HG02840 (cell line): Measurements from ENCODE around the gene PSENEN.

Experiments used
- ATAC-seq: cut with Tn5 transposase; IDR thresholded peaks from one replicate; pipeline ENCODE4 v1.9.1; 2021; ENCODE audit warnings: mild to moderate bottlenecking, moderate library complexity, moderate number of reproducible peaks; ENCODE audit not compliant: unreplicated experiment, low FRiP score

Gene PSENEN, protein sequence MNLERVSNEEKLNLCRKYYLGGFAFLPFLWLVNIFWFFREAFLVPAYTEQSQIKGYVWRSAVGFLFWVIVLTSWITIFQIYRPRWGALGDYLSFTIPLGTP

DNA sequence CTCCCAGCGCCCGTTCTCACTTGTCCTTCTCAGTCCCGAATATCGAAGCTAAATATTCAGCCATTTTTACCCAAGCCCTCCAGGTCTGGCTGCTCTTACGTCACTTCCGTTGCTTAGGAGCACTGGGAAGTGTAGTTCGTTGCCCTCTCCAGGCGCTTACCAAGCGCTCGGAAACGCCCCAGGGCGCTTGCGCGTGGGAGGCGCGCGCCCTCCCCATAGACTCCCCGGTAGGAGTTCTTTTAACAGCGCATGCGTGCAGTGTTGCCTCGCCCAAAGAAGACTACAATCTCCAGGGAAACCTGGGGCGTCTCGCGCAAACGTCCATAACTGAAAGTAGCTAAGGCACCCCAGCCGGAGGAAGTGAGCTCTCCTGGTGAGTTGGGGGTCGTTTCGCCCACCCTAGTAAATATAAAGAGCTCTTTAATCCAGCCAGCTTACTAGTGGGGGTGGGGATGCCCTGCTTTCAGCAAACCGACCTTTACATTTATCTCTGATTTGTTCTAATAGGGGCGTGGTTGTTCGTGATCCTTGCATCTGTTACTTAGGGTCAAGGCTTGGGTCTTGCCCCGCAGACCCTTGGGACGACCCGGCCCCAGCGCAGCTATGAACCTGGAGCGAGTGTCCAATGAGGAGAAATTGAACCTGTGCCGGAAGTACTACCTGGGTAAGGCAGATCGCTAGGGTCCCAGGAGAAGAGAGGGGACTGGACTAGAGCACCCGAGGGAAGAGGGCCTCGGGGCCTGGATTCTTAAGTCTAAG lies at the start of gene PSENEN, which contains the start of gene U2AF1L4:
Gene PSENEN (plus strand): TSS at position 324 of the 759 bp plus-strand sequence. CDS start 280 bp downstream, at position 604.
Gene U2AF1L4 (minus strand): TSS at position 91 of the 759 bp plus-strand sequence. CDS start 27 bp downstream, at position 64.
- ATAC-seq = peak; percentile 47

DNA sequence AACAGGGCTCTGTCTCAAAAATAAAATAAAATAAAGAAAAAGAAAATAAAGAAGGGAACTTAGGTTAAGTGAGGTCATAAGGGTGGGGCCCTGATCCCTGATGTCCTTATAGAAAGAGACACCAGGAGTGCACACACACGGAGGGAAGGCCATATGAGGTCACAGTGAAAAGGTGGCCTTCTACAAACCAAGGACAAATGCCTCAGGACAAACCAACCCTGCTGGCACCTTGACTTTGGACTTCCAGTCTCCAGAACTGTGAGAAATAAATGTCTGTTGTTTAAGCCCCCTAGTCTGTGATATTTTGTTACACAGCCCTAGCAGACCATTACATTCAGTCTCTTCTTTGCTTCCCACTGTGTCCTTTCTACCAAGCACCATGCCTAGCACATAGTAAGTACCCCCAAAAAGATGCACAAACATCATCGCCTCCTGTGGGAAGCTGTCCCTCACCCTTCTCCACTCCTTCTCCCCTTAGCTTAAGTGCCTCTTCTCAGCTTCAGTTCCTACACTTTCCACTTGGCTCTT lies 49.5 kb upstream of the PSENEN start:
- ATAC-seq = no peak

DNA sequence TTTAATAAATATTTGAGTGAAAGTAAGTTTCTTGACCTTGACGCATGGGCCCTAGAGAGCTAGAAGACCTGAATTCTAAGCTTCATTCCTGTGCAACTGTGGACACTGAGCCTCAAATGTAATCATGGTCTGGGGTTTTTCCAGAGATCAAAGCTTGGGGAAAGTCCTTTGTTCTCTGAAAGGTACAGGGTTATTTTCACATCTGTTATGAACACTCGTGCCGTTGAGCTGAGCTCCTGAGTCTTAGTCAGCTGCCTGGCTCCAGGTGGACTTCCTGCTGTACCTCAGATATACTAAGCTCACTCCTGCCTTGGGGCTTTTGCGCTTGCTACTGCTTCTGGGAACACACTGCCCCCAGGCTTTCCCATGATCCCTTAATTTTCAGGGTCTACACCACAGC lies 48.6 kb upstream of the PSENEN start:
- ATAC-seq = no peak

DNA sequence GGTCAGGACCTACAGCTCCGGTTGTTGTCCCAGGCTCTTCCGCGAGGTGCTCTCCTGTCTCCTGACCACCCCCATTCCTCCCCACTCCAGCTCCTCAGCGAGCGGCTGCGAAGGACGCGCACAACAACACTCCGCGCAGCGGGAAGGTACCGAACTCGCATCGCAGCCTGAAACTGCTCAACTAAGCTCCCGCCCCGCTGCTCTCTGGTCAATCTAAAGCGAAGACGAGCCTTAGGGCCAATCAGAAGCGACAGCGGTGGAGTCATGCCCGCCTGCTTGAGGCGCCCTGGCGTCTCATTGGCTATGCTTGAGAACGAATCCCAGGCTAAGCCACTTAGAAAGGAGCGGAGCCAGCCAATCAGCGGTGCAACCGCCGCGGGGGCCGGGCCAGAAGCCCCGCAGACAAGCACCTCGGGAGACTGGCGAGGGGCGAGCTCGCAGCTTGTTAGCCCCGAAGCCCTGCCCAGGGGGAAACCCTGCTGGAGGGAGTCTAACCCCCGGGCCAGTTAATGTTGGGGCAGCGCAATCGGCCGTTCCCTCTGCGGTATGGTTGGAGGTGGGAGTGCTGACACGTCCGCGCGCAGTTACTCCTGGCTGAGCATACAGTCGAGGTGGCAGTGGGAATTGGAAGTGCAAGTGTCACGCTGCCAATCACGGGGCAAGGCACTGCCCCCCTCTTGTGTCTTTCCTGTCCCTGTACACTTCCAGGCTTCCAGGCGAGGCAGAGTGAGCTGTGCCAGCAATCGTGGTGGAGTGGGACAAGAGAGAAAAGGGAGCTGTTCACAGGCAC lies 43.0 kb upstream of the PSENEN start:
- peak; percentile 93 for ATAC-seq

DNA sequence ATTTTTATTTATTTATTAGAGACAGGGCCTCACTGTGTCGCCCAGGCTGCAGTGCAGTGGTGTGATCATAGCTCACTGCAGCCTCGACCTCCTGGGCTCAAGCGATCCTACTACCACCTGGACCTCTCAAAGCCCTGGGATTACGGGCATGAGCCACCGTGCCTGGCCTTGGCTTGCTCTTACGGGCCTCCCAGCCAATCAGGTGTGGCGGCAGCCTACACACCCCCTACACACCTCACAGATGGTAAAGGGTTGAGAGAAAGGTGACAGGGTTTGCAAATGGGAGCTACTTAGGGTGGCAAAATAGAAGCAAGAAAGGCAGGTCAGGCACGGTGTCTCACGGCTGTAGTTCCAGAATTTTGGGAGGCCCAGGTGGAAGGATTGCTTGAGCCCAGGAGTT lies 42.1 kb upstream of the PSENEN start:
- no peak for ATAC-seq

DNA sequence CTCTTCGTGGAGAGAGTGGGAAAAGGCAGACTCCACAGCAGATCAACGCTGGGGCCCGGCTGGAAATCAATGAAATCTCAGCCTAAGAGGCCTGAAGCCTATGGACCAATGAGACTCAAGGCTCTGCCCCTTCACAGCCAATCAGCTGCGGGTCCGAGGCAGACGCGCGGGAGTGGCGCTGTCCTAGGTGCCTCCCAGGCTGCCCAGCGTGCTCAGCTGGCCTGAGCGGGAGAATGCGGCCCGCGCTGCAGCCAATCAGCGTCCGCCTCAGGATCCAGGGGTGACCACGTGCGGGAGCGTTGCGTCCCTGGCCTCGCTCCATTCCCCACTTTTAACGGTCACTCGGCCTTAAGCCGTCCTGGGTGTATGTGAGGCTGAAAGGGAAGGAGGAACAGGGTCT lies 41.2 kb upstream of the PSENEN start, which contains the start of gene ZBTB32:
Gene ZBTB32 (plus strand): TSS at position 341 of the 400 bp plus-strand sequence. CDS start 10,069 bp downstream, outside the sequence.
- no peak for ATAC-seq

DNA sequence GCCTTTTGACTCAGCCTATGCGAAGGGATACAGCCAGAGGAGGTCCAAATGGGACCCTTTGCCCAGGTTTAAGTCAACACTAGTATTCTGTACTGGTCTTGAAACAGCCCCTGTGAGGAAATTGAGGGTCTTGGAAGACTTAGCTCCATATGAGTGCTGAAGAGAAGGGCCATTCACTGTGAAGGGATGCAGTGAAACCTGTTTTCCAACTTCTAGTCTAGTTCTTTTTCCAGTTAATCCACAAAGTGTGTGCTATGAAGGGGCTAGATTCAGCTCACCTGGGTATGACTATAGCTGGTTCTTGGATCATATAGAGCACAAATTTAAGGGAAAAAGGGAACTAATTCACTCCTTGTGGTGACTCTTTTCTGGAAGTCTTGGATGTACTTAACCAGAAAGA lies 37.1 kb upstream of the PSENEN start:
- no peak for ATAC-seq

DNA sequence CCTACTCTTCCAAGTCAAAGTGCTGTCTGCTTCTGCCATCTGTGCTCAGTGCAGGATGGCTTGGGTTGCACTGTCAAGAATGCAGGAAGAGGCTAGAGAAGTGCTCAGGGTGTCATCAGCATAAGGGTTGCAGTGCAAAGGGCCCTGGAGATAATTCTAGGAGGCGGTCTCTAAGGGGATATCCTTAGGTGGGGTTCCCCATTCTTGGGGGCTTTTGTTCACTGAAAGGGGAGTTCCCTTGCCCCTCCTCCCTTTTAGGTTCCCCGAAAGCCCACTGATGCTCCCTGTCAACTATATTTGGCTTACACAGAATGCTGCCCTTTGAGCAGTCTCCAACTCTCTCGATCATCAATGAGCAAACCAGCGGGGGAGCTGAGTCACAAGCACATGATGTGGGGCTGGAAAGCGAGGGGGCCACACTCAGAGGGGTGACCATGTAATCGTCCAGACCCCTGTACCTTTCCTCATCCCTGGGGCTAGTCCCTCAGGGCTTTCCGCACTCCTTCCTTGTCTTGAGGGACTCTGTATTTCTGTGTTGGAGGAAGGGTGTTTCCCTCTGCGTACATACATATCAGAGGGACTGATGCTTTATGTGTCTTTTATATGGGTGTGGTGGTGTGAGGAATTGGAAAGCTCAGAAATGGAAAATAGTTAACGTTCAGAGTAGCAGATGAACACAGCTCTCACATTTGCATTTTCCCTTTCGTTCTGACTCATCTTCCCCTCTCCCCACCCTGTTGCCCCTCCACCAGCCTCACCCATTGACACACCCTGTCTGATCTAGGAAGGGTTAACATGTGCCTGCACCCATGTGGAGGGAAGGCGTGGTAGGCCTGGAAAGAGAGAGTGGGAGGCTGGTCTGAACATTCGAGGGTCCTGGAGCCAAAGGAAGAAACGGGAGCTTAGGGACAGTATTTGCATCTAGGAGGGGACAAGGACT lies 34.4 kb upstream of the PSENEN start:
- ATAC-seq = peak; percentile 33

DNA sequence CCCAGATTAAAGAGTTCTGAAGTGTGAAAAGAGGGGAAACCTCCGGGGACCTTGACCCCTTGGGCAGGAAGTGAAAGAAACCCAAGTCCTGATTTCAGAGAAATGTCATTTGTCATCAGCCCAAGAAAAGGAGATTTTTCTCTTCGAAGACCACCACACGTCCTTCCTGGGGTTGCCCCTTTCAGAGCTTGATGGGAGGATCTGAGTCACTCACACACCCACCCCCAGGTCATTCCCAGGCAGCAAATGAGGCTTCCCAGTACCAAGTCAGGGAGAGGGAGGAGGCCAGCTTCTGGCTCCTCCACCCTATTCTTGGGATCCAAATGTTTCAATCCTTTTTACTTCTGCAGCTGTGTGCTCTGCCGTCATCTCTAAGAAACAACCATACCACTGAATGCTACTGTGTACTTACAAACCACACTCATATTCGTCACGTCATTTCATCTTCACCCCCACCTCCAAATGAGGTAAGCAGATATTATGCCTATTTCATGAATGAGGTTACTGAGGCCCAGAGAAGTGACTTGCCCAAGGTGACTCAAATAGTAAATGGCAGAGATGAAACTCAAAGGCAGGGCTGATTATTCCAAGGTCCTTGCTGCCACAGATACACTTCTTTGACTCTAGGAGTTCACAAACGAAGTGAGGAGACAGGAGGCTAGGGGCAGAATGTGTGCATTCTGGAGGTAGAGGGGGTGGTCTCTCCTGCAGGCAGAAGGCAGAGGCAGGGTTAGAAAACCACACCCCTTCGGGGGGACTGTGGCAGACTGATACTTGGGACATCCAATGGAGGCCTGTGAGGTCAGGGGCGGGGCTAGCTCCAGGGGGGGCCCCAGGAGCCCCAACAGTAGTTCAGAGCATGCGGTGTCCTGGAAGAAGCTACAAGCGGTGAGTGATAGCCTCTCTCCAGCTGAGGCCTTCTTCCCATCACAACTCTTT lies 32.6 kb upstream of the PSENEN start:
- ATAC-seq = no peak

DNA sequence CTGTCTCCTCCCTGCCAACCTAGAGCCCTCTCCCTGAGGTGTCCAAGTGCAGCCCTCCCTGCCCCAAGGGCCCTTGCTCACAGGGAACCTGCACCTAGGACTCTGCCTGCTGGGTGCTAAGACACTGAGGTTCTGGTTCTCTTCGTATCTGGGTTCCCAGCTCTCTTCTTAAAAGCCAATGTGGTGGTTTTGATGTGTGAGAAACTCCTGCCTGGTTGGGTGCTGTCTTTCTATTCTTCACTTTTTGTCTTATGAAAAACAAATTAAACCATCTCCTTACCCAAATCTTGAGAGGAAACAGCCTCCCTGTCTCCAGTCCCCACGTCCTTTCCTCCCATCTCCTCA lies 32.0 kb upstream of the PSENEN start:
- ATAC-seq = no peak

DNA sequence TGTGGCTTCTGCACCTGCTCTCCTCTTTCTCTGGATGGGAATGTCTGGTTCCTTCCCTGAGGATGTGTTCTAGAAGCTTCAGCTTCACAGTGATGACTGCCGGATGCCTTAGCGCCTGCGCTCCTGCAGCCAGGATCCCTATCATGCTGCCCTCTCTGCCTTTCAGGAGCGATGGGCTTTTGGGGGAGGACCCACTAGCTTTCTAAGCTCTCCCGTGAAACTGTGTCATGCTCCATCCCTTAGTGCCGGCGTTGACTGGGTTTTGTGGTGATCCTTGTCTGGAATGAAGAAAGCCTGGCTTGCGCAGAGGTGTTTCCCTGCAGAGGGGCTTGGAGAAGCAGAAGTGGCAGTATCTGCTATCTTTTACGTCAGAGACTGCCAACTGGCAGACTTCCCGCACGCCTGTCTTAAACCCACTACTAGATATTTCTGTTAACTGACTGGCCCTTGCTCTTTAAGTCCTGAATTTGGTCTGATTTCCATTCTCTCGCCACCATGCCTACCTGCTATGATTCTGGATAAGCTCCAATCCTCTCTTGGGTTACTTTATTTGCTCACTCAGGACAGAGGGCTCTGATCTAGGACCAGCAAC lies 31.5 kb upstream of the PSENEN start:
- no peak for ATAC-seq

DNA sequence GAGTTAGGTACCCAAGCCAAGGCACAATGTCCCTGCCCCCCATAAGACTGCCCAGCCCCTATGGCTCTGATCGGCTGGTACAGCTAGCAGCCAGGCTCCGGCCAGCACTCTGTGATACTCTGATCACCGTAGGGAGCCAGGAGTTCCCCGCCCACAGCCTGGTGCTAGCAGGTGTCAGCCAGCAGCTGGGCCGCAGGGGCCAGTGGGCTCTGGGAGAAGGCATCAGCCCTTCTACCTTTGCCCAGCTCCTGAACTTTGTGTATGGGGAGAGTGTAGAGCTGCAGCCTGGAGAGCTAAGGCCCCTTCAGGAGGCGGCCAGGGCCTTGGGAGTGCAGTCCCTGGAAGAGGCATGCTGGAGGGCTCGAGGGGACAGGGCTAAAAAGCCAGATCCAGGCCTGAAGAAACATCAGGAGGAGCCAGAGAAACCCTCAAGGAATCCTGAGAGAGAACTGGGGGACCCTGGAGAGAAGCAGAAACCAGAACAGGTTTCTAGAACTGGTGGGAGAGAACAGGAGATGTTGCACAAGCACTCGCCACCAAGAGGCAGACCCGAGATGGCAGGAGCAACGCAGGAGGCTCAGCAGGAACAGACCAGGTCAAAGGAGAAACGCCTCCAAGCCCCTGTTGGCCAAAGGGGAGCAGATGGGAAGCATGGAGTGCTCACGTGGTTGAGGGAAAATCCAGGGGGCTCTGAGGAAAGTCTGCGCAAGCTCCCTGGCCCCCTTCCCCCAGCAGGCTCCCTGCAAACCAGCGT lies 30.7 kb upstream of the PSENEN start:
- no peak for ATAC-seq

DNA sequence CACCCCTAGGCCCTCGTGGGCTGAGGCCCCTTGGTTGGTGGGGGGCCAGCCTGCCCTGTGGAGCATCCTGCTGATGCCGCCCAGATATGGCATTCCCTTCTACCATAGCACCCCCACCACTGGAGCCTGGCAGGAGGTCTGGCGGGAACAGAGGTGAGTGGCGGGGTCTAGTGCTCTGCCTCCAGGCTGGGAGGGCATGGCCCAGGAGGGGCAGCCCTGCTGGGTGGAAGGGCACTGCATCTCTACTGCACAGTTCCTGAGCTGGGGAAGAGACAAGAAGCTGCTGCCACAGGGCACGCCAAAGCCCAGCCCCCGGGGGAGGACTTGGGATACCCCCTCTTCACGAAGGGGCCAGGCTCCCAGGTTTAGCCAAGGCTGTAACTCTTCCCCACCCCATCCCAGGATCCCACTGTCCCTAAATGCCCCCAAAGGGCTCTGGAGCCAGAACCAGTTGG lies 30.1 kb upstream of the PSENEN start:
- no peak for ATAC-seq

DNA sequence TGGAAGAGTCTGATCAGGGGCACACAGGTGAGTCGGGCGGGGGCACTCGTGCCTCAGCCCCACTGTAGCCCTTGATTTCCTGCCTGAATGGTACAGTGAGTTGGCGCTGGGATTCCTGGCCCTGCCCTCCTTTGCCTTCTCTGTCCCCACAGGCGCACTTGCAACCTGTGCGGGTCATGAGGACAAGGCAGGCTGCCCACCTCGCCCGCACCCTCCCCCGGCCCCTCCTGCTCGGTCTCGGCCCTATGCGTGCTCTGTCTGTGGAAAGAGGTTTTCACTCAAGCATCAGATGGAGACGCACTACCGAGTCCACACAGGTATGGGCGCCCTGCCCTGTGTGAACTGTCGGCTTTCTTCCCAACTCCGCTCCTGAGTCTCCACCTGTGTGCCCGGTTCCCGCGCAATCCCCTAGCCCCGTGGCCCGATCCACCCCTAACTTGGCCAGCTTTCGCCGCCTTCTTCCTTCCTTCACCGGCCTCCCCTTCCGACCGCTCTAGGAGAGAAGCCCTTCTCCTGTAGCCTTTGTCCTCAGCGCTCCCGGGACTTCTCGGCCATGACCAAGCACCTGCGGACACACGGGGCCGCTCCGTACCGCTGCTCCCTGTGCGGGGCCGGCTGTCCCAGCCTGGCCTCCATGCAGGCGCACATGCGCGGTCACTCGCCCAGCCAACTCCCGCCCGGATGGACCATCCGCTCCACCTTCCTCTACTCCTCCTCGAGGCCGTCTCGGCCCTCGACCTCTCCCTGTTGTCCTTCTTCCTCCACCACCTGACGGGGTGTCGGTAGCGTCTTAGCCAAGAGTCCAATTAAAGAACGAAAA lies 29.3 kb upstream of the PSENEN start:
- no peak for ATAC-seq

DNA sequence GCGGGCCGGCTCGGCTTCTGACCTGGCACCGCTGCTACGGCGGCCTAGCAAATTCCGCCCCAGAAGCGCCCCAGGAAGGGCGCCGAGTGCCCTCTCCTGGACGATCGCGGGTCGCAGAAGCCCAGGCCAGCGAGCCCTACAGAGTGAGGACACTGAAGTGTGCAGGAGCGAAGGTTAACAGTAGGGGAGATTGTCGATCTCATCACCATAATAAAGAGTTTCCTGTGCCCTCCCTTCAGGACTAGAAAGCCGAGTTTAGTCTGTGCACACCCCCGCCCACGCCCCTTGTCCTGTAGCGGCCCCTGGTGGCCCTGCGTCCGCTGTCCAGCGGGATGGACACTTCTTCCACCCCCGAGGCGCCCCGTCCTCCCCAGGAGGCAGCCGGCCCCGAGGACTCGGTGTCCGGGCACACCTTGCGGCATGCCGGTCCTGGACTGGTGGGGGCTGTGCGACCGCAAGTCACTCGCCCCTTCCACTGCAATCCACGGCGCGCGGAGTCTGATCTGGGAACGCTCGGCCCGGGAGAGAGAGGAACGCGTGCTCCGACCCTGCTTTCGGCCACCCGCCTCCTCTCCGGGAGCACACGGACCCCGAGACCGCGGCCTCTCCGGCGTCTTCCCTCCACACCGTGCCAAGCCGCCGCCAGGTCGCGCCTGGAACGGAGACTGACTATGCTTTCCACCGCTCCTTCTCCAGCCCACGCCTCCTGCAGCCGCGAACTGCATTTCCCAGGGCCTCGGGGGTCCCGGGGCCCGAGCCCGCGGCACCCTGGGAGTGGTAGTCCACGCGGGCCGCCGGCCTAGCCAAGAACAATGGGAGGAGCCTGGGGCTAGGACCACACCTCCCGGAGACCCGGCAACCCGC lies 28.4 kb upstream of the PSENEN start:
- peak; percentile 61 for ATAC-seq
